NB4 (cell line): ENCODE results near the gene OAF.

ENCODE experiments used
- CTCF ChIP-seq: IDR thresholded peaks from one replicate; pipeline ENCODE4 v1.5.1; 2012; ENCODE audit warnings: low read depth, low read length
- MYC ChIP-seq: IDR thresholded peaks from 2 replicates; pipeline ENCODE4 v1.6.1; 2011; ENCODE audit warnings: low read depth, low read length
- POLR2A ChIP-seq: IDR thresholded peaks from 2 replicates; pipeline ENCODE4 v1.6.1; 2011; ENCODE audit warnings: mild to moderate bottlenecking; ENCODE audit not compliant: insufficient read length; ENCODE audit errors: extremely low read depth
- TF ChIP-seq, protein P1 (sequence below): IDR thresholded peaks from 2 replicates; pipeline ENCODE4 v1.6.1; 2011; ENCODE audit warnings: low read depth, low read length

DNA sequence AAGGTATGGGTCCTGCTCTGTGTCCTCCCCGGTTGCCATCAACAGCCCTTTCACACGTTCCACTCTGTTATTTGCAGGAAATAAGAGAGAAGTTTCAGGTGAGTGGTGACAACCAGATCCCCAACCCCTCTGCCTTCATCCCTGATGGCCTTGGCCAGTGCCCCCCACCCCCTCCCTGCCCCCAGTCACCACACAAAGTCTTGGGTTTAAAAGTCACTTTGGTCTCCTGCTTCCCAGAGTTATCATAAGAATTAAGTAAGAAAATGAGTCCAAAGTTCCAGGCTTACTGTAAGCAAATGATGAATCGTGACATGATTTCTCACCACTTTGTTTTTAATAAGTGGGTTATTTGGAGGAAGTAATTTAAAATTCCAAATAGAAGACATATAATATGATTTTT is 9.2 kb upstream of the OAF start:
- no peak for TF ChIP-seq CTCF
- TF ChIP-seq, protein P1, sequence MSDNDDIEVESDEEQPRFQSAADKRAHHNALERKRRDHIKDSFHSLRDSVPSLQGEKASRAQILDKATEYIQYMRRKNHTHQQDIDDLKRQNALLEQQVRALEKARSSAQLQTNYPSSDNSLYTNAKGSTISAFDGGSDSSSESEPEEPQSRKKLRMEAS, result no peak
- no peak for TF ChIP-seq POLR2A
- no peak for TF ChIP-seq MYC
